Stimulated activated CD8-positive, alpha-beta memory T cell treated with anti-CD3 and anti-CD28 coated beads, Interleukin-2, amount 100 ng/mL, for 48 hours (primary cell): Measurements from ENCODE around the gene NME4.

ENCODE experiments used
- DNase-seq, 2 donors: peaks; one replicate each; pipeline ENCODE4 v3.0.0-alpha.2; 2020; ENCODE audit warnings: low read depth in 2 of 2

Gene NME4

DNA sequence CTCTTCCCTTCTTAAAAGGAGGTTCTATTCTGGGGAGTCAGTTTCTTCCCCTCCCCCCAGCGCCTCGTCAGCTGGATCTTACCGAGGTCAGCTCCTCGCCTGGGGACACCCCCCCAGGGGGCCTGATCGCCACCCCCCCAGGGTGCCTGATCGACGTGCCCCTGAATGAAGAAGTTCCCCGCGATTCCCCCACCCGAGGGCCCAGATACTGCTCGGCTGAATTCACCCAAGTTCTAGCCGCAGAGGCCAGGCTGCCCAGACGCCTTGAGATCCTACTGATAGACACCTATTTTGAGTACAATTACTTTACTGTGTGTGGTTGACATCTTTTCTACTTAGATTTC, 29.9 kb downstream of the NME4 start:
- DNase-seq: no peak

GRCh38 chr16:427250-427649, 30.3 kb downstream of the NME4 start:
- DNase-seq: no peak

- no peak for DNase-seq
Observed at GRCh38 chr16:430904-431303, 33.9 kb downstream of the NME4 start.

- no peak for DNase-seq
Observed at GRCh38 chr16:440627-441026, 43.6 kb downstream of the NME4 start.

GRCh38 chr16:441447-441846, 44.4 kb downstream of the NME4 start:
- DNase-seq: no peak

DNA sequence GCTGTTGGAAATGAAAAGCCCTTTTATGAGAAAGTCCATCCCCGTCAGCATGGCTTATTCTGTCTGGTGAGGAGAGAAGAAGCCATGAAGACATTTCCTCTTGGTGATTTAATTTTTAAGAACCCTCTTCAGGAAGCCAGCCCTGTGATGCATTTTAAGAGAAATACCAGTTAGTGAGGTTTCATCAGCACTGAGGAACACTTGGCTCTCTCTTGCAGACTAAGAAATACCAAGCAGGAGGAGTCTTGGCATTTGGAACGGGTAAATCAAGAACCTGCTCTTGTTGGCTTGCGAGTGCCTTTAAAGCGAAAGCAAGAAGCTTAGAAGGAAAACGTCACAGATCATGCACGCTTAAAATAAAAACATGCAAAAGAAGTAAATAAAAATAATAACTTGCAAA, 46.0 kb downstream of the NME4 start:
- DNase-seq: no peak

GRCh38 chr16:444027-444426, 47.0 kb downstream of the NME4 start:
- DNase-seq: no peak

GRCh38 chr16:445566-445965, 48.6 kb downstream of the NME4 start:
- no peak for DNase-seq
